HG03575 (cell line): ENCODE results near the gene CNPY4.
"Not testable (repeated sequence)": the region's sequence is repeated elsewhere in the genome, so short reads cannot be mapped to it uniquely, and the experiment has no call there.

ENCODE experiments used
- ATAC-seq: cut with Tn5 transposase; IDR thresholded peaks from one replicate; pipeline ENCODE4 v1.9.1; 2021; ENCODE audit not compliant: unreplicated experiment, insufficient number of reproducible peaks, low FRiP score; ENCODE audit errors: extremely low read depth

Gene CNPY4

DNA sequence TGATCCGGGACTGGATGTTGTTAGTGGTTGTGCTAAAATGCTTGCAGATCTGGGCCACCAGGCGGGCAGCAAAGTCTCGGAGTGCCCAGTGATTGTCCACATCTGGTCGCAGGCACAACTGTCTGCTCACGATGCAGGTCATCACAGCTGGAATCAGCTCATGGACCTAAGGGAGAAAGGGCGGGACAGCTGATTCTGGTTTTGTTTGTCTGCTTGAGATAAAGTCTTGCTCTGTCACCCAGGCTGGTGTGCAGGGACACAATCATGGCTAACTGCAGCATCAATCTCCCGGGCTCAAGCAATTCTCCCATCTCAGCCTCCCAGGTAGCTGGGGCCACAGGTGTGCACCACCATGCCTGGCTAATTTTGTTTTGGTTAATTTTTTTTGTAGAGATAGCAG is 8.3 kb upstream of the CNPY4 start:
- no peak for ATAC-seq

DNA sequence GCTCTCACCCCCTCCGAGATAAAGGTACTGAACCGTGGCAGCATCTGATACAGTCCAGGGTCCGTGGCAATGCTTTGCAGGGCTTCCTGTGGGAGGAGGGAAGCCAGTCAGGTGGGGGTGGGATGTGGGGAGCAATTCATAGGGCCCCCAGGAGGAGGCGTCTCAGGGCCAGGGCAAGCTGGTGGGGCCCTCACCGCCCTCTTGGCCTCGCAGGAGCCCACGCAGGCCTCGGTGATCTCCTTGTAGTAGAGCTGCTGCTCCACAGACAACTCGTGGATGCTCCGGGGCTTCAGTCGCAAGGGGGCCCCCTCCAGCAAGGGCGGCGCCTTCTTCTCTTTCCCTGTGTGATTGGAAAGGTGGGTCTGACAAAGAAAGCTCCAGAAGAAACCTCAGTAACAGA is 7.5 kb upstream of the CNPY4 start:
- no peak for ATAC-seq

DNA sequence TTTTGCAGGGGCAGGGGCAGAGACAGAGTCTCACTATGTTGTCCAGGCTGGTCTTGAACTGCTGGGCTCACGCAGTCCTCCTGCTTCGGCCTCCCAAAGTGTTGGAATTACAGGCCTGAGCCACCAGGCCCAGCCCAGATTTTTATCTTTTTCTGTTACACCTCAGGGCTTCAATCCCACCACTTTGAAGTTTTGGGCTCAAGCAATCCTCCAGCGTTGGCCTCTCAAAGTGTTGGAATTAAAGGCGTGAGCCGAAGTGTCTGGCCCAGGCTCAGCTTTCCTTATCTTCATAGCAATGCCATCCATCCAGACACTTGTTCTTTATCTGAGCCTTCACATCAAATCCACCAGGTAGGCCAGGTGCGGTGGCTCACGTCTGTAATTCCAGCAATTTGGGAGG is 4.4 kb upstream of the CNPY4 start:
- ATAC-seq, result no peak

DNA sequence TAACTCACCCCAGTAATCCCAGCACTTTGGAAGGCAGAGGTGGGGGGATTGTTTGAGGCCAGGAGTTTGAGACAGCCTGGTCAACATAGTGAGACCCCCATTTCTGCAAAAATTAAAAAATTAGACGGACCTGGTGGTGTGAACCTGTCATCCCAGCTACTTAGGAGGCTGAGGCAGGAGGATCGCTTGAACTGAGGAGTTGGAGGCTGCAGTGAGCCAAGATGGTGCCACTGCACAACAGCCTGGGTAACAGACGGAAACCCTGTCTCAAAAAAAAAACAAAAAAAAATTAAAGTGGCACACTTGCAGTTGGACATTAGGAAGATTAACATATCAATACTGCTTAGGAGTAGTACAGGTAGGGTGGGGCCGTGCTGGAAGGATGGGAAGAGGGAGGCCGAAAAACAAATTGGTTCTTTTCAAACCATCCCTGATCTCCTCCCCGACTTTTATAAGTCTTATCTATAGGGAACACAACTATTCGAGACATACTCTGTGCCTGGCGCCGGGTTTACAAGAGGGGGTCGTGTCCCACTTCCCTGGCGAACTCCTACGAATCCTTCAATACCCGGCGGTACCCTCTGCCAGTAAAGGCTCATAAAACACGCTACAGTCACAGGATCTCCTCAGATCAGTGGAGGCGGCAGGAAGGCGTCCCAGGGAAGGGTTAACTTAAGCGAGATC is 904 bp upstream of the CNPY4 start:
- no peak for ATAC-seq

DNA sequence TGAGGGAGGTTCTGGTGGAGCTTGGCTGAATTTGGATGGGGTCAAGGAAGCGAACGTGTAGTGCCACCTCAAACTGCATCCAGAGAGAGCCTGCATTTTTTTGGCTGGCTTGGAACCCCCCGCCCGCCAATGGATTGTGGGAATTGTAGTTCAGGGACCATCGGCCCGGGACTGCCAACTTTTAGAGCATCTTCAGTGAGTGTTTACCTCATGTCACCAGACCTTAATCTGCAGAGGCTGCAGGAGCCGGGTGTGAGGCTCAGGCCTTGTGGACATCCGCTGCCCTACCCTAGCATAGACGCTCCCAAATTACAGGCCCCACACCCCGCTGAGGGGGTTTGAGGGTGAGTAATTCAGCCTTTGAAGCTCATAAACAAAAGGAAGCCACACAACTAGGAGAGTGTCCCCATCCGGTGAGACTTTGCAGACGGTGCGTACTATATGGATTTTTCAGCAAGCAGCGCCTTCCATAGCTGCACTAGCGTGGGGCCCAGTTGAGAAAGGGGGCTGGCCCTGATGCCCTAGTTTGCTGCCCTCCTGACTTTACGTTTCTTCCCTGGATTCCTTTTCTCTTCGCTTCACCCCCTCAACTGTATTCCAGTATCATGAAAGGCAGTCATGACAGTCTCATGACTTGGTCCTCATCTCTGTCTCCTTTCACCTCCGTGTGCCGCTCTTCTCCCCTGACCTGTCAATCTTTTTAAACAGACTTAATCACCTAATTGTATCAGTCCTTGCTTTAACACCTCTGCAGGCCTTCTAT is 717 bp downstream of the CNPY4 start:
- no peak for ATAC-seq

DNA sequence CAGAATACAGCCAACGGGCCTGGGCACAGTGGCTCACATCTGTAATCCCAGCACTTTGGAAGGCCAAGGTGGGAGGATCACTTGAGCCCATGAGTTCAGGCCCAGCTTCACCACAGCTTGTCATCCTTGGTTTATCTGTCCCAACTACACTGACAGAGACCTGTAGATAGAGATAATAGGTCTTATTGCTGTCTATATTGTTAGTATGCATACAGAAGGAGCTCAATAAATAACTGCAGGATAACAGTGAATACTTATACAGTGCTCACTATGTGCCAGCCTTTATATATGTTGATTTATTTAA is 1.3 kb downstream of the CNPY4 start:
- no peak for ATAC-seq

DNA sequence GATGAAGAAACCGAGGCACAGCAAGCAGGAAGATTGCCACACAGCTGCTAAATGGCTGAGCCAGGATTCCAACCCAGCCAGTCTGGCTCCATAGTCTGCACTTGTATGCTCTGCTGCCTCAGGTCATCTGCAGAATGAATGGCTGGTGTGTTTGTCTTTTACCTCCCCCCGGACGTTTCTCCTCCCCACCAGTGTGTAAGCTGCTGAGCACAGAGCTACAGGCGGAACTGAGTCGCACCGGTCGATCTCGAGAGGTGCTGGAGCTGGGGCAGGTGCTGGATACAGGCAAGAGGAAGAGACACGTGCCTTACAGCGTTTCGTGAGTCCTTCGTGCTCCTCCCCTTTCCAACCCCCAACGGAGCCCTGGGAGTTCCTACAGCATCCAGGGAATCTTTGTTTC is 2.6 kb downstream of the CNPY4 start:
- ATAC-seq, result no peak

DNA sequence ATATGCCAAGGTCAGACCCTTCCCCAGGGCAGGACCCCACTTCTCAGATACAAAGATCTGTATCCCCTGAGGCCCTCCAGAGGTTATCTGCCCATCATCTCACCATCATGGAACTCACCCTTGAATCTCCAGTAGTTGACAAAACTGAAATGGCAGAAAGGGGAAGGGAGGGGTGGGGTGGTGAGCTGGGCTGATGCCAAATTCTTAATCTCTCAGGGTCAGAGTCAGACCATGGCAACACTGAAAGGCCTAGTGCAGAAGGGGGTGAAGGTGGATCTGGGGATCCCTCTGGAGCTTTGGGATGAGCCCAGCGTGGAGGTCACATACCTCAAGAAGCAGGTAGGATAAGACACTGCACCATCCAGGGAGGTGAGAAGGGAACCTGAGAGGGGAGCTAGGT is 3.1 kb downstream of the CNPY4 start:
- ATAC-seq, result no peak

DNA sequence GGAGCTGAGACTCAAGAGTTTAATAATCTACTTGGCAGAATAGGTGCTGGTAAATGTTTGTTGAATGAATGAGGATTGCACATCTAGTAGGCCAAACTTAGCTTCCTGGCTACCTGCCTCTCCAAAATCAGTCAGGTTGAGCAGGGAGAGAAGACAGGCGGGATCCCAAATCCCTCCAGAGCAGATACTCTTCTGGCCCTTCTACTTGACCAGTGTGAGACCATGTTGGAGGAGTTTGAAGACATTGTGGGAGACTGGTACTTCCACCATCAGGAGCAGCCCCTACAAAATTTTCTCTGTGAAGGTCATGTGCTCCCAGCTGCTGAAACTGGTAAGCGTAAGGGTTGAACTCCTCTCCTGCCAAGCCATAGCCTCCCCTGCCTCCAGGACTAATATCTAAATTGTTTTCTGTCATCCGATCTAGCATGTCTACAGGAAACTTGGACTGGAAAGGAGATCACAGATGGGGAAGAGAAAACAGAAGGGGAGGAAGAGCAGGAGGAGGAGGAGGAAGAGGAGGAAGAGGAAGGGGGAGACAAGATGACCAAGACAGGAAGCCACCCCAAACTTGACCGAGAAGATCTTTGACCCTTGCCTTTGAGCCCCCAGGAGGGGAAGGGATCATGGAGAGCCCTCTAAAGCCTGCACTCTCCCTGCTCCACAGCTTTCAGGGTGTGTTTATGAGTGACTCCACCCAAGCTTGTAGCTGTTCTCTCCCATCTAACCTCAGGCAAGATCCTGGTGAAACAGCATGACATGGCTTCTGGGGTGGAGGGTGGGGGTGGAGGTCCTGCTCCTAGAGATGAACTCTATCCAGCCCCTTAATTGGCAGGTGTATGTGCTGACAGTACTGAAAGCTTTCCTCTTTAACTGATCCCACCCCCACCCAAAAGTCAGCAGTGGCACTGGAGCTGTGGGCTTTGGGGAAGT is 5.1 kb downstream of the CNPY4 start:
- no peak for ATAC-seq

DNA sequence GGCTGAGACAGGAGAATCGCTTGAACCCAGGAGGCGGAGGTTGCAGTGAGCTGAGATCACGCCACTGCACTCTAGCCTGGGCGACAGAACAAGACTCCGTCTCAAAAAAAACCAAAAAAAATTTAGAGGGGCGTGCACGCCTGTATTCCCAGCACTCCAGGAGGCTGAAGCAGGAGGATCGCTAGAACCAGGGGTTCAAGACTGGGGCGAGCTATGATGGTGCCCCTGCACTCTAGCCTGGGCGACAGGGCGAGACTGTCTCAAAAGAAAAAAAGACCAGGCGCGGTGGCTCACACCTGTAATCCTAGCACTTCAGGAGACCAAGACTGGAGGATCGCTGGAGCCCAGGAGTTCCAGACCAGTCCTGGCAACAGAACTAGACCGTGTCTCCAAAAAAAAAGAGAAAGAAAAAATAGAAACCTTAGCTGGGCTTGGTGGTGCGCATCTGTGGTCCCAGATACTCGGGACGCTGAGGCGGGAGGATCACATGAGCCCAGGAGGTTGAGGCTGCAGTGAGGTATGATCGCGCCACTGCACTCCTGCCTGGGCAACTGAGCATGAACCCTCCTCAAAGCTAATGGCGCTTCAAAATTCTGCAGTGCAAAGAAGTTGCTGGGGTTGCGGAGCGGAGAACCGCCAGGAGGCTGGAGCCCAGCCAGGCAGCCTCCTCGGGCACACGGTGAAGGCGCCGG is 7.0 kb downstream of the CNPY4 start:
- no peak for ATAC-seq

DNA sequence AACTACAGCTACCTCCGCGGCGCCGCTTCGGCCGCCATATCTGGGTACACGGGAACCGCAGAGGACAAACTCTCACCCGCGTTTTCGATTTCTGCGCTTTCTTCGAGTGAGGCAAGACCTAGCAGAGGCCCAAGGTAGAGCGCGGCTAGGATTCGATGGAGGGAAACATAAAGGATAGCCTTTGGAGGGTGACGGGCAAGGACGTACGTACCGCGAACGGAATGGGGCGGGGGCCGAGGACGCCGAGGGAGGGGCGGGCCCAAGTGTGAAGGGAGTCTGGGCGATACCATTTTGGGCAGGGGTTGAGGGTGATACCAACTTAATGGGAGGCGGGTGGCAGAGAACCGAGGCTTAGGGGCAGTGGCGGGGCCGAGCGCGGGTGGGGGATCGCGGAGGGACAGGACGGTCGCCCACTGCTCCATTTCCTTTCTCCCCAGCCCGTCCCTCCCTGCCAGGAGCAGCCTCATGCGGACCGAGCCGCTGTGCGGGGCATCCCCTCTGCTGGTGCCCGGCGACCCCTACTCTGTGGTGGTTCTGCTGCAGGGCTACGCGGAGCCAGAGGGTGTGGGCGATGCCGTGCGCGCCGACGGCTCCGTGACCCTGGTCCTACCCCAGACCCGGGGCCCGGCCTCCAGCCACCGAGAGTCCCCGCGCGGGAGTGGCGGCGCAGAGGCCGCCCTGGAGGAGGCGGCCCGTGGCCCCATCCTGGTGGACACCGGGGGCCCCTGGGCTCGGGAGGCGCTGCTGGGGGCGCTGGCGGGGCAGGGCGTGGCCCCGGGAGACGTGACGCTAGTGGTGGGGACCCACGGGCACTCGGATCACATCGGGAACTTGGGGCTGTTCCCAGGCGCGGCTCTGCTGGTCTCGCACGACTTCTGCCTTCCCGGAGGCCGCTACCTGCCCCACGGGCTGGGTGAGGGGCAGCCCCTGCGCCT is 7.8 kb downstream of the CNPY4 start, which contains the start of gene MBLAC1:
Gene MBLAC1, plus strand, starts transcription at position 37 of the 935 bp plus-strand sequence. Its CDS starts 429 bp downstream, at position 466.
- no peak for ATAC-seq

DNA sequence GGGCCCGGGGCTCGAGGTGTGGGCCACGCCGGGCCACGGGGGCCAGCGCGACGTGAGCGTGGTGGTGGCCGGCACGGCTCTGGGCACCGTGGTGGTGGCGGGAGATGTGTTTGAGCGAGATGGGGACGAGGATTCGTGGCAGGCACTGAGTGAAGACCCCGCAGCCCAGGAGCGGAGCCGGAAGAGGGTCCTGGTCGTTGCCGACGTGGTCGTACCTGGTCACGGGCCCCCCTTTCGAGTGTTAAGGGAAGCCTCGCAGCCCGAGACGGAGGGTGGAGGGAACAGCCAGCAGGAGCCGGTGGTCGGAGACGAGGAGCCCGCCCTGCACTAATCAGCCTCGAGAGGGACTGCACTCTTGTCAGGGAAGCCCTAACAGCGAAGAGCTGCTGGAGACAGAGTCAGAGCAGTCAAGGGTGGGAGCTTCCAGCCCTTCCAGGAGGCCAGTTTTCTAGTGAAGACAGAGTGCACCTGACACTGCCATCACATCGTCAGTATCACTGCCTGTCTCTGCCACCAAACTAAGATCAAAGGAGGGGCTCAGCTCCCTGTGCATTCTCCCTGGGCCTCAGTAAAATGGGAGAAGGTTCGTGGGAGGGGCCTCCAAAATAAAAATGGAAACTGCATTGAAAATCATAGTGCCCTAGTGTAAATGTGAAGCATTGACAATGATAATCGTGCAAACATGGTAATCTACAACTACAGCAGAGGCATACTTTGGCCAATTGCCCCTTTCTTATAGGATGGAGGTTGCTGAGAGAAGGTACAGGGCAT is 8.6 kb downstream of the CNPY4 start:
- no peak for ATAC-seq

DNA sequence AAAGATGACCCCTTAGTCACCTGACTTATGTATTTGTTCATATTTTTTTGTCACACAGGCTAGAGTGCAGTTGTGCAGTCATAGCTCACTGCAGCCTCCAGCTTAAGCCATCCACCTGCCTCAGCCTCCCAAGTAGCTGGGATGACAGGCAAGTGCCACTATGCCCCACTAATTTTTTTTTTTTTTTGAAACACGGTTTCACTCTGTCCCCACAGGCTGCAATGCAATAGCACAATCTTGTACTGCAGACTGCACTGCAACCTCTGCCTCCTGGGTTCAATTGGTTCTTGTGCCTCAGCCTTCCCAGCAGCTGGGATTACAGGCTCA is 9.2 kb downstream of the CNPY4 start:
- ATAC-seq, result no peak

DNA sequence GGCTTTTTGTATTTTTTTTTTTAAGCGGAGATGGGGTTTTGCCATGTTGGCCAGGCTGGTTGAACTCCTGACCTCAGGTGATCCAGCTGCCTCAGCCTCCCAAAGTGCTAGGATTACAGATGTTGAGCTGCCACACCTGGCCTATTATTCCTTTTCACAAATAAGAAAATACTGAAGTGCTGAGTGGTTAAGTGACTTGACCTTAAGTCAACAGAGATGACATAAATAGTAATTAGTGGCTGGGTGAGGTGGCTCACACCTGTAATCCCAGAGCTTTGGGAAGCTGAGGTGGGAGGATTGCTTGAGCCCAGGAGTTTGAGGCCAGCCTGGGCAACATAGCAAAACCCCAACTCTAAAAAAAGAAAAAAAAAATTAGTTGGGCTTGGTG is 10.8 kb downstream of the CNPY4 start:
- not testable (repeated sequence) for ATAC-seq

DNA sequence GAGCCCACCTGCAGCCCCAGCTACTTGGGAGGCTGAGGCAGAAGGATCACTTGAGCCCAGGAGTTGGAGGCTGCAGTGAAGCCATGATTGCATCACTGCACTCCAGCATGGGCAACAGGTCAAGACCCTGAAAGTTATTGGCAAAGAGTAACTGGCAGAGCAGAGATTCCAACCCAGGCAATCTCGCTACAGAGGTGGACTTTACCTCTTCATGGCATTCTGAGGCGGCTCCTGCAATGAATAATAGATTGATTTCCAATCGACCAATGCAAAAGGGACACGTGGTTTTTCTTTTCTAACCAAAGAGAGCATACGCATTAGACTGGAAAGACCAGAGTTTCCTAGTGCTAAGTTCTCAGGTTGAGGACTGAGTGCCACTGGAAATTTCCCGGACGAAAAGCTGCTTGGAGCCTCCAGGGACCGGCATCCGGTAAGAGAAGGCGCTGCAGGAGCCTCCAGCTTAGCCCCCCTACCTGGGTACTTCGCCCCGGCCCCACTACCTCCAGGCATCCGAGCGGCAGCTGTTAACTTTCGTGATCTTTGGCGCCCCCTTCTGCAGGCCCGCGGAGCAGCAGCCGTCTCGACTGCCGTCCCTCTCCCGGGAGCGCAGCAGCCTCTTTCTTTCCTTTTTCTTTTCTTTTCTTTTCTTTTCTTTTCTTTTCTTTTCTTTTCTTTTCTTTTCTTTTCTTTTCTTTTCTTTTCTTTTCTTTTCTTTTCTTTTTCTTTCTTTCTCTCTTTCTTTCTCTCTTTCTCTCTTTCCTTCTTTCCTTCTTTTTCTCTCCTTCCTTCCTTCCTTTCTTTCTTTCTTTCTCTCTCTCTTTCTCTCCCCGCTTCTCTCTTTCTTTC is 11.4 kb downstream of the CNPY4 start:
- no peak for ATAC-seq

DNA sequence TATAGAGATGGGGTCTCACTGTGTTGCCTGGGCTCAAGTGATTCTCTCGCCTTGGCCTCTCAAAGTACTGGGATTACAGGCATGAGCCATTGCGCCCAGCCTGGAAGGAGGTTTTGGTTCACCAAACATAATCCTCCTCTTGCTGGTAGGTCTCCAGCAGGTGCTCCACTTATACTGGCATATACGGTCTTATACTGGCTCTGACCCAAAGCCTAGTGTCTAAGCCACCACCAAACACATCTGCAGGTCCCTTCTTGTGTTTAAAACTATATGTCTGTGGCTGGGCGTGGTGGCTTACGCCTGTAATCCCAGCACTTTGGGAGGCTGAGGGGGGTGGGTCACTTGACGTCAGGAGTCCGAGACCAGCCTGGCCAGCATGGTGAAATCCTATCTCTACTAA is 12.7 kb downstream of the CNPY4 start:
- no peak for ATAC-seq

DNA sequence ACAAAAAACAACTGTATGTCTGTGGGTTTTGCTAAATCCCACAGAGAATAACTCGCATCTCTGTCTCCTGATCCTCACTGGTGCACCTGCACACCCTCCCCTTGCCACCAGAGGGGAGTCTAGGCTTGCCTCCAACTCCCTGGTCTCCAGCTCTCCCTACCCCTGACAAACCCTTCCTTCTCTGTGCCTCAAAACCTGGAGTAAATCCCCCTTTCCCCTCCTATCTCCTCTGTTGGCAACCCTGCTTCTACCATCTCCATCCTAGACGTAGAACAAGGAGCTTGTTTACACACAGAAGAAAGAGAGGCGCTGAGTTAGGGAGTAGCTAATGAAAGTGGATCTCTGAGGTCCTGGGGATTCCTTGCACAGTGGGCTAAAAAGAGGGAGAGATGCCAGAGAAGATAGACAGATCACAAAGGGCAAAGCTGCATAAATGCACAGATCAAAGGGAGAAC is 13.3 kb downstream of the CNPY4 start:
- ATAC-seq, result no peak
